ENCODE results near the gene PRKAB1.
"Not testable (repeated sequence)": the region's sequence is repeated elsewhere in the genome, so short reads cannot be mapped to it uniquely, and the experiment has no call there.

The PRKAB1 gene

GRCh38 chr12:119686355-119686754, 18.4 kb downstream of the PRKAB1 start:
- no peak for DNase-seq

GRCh38 chr12:119686776-119687175, 18.8 kb downstream of the PRKAB1 start:
- DNase-seq = no peak

GRCh38 chr12:119687406-119687805, 19.5 kb downstream of the PRKAB1 start:
- no peak for DNase-seq

GRCh38 chr12:119687879-119688278, 19.9 kb downstream of the PRKAB1 start:
- no peak for DNase-seq

- DNase-seq = no peak
These were observed 22.1 kb downstream of the PRKAB1 start for GRCh38 chr12:119689935-119690500.

- DNase-seq = no peak
These were observed 23.4 kb downstream of the PRKAB1 start for GRCh38 chr12:119691202-119691810.

- DNase-seq = no peak
These were observed 24.5 kb downstream of the PRKAB1 start for GRCh38 chr12:119692410-119692809.

- DNase-seq = no peak
These were observed 25.1 kb downstream of the PRKAB1 start for GRCh38 chr12:119692997-119693396.

GRCh38 chr12:119693511-119693910, 25.6 kb downstream of the PRKAB1 start:
- no peak for DNase-seq

- no peak for DNase-seq
These were observed 26.2 kb downstream of the PRKAB1 start for GRCh38 chr12:119694111-119694510.

GRCh38 chr12:119695034-119695433, 27.1 kb downstream of the PRKAB1 start:
- peak in 1 of 2 experiments; percentile 16 for DNase-seq

GRCh38 chr12:119696943-119697342, 29.0 kb downstream of the PRKAB1 start:
- DNase-seq = no peak

- DNase-seq = no peak
These were observed 31.3 kb downstream of the PRKAB1 start for GRCh38 chr12:119699199-119699760.

- DNase-seq = no peak
These were observed 32.1 kb downstream of the PRKAB1 start for GRCh38 chr12:119700078-119700477.

- no peak for DNase-seq
These were observed 36.3 kb downstream of the PRKAB1 start for GRCh38 chr12:119704065-119704747.

GRCh38 chr12:119705182-119705581, 37.2 kb downstream of the PRKAB1 start:
- no peak for DNase-seq

GRCh38 chr12:119706427-119706826, 38.5 kb downstream of the PRKAB1 start:
- DNase-seq = not testable (repeated sequence)

- no peak for DNase-seq
These were observed 42.5 kb downstream of the PRKAB1 start for GRCh38 chr12:119710374-119710964.

GRCh38 chr12:119710965-119711551, 43.1 kb downstream of the PRKAB1 start:
- DNase-seq = no peak

GRCh38 chr12:119711693-119712092, 43.8 kb downstream of the PRKAB1 start:
- DNase-seq = no peak

GRCh38 chr12:119712721-119713120, 44.8 kb downstream of the PRKAB1 start:
- DNase-seq = no peak

GRCh38 chr12:119713551-119714031, 45.7 kb downstream of the PRKAB1 start:
- DNase-seq = no peak

GRCh38 chr12:119714614-119715267, 46.8 kb downstream of the PRKAB1 start:
- no peak for DNase-seq

All from SW 1271 (cell line).